ENCODE measurements around the gene MAGI2.

Gene MAGI2

GRCh38 chr7:78535655-78536054, 917.8 kb downstream of the MAGI2 start:
- H3K27me3 ChIP-seq (ENCODE audit: control insufficient read depth in 3 of 3, insufficient read depth in 3 of 3, low read depth in 1 of 3, low read length in 3 of 3): no peaks in the 10 kb centered on the region
- no peak for DNase-seq (ENCODE audit: low spot score)
- no peak overlapping the region for H4K91ac ChIP-seq (ENCODE audit: low read depth, low read length, poor library complexity)
- no peak overlapping the region for H4K8ac ChIP-seq (ENCODE audit: low read depth, low read length)
- no peak overlapping the region for H2AFZ ChIP-seq (ENCODE audit: low read length)
- H3K4me2 ChIP-seq (ENCODE audit: insufficient read depth, low read length, poor library complexity, severe bottlenecking): no peak overlapping the region
- no peak overlapping the region for H3K4me3 ChIP-seq (ENCODE audit: low read length in 2 of 2)
- H2BK5ac ChIP-seq (ENCODE audit: low read length): no peak overlapping the region
- no peaks in the 10 kb centered on the region for H3K36me3 ChIP-seq (replicated peaks in 1 of 2; ENCODE audit: control insufficient read depth in 2 of 2, insufficient read depth in 2 of 2, low read length in 2 of 2)
- no peak overlapping the region for H2BK15ac ChIP-seq (ENCODE audit: low read length)
- no peak overlapping the region for H3K18ac ChIP-seq (ENCODE audit: low read length)
- H3K23ac ChIP-seq (ENCODE audit: low read depth, low read length, poor library complexity): no peak overlapping the region
- H3K9ac ChIP-seq (ENCODE audit: low read depth, low read length, poor library complexity): no peak overlapping the region
- H3K4me1 ChIP-seq (ENCODE audit: control insufficient read depth in 2 of 2, insufficient read depth in 1 of 2, low read depth in 1 of 2, low read length in 2 of 2): no peaks in the 10 kb centered on the region
- no peak overlapping the region for H2AK5ac ChIP-seq (ENCODE audit: low read depth, low read length)
- peaks cover 0 to 6% of the 10 kb centered on the region in 2 donors for H3K9me3 ChIP-seq (replicated peaks in 1 of 2; ENCODE audit: control insufficient read depth in 2 of 2, insufficient read depth in 1 of 2, low read depth in 1 of 2, low read length in 2 of 2)
- H3K27ac ChIP-seq (replicated peaks; ENCODE audit: low read length): no peak overlapping the region
- H3K14ac ChIP-seq (ENCODE audit: low read length): no peak overlapping the region
- no peak overlapping the region for H3K4ac ChIP-seq (ENCODE audit: low read length)
- H3K79me1 ChIP-seq (ENCODE audit: low read depth, low read length): no peaks in the 10 kb centered on the region
- H2BK12ac ChIP-seq (ENCODE audit: low read length): no peak overlapping the region
- H2BK120ac ChIP-seq (ENCODE audit: low read depth, low read length): no peak overlapping the region
- no CpG with 5 or more reads among the region's 7 CpGs for WGBS, 2 donors (ENCODE audit: extremely low coverage in 2 of 2, insufficient read length in 2 of 2, insufficient replicate concordance in 1 of 2)

GRCh38 chr7:78530351-78530750, 923.1 kb downstream of the MAGI2 start:
- no peak overlapping the region for H2BK15ac ChIP-seq (ENCODE audit: low read length)
- H3K23ac ChIP-seq (ENCODE audit: low read depth, low read length, poor library complexity): no peak overlapping the region
- no peak overlapping the region for H4K8ac ChIP-seq (ENCODE audit: low read depth, low read length)
- H3K79me1 ChIP-seq (ENCODE audit: low read depth, low read length): no peaks in the 10 kb centered on the region
- peaks cover 0 to 3% of the 10 kb centered on the region in 2 donors for H3K4me1 ChIP-seq (ENCODE audit: control insufficient read depth in 2 of 2, insufficient read depth in 1 of 2, low read depth in 1 of 2, low read length in 2 of 2)
- no peak overlapping the region for H3K14ac ChIP-seq (ENCODE audit: low read length)
- H2AK5ac ChIP-seq (ENCODE audit: low read depth, low read length): no peak overlapping the region
- no peak overlapping the region for H4K91ac ChIP-seq (ENCODE audit: low read depth, low read length, poor library complexity)
- H3K36me3 ChIP-seq (replicated peaks in 1 of 2; ENCODE audit: control insufficient read depth in 2 of 2, insufficient read depth in 2 of 2, low read length in 2 of 2): no peaks in the 10 kb centered on the region
- H3K9ac ChIP-seq (ENCODE audit: low read depth, low read length, poor library complexity): no peak overlapping the region
- H3K9me3 ChIP-seq (replicated peaks in 1 of 2; ENCODE audit: control insufficient read depth in 2 of 2, insufficient read depth in 1 of 2, low read depth in 1 of 2, low read length in 2 of 2): no peaks in the 10 kb centered on the region
- no peak overlapping the region for H3K4ac ChIP-seq (ENCODE audit: low read length)
- DNase-seq (ENCODE audit: low spot score): no peak
- no peak overlapping the region for H3K27ac ChIP-seq (replicated peaks; ENCODE audit: low read length)
- H2BK5ac ChIP-seq (ENCODE audit: low read length): no peak overlapping the region
- H3K18ac ChIP-seq (ENCODE audit: low read length): no peak overlapping the region
- no CpG with 5 or more reads among the region's 4 CpGs for WGBS, 2 donors (ENCODE audit: extremely low coverage in 2 of 2, insufficient read length in 2 of 2, insufficient replicate concordance in 1 of 2)
- H3K4me3 ChIP-seq (ENCODE audit: low read length in 2 of 2): no peak overlapping the region
- no peak overlapping the region for H3K4me2 ChIP-seq (ENCODE audit: insufficient read depth, low read length, poor library complexity, severe bottlenecking)
- no peak overlapping the region for H2AFZ ChIP-seq (ENCODE audit: low read length)
- no peaks in the 10 kb centered on the region for H3K27me3 ChIP-seq (ENCODE audit: control insufficient read depth in 3 of 3, insufficient read depth in 3 of 3, low read depth in 1 of 3, low read length in 3 of 3)
- no peak overlapping the region for H2BK12ac ChIP-seq (ENCODE audit: low read length)
- H2BK120ac ChIP-seq (ENCODE audit: low read depth, low read length): no peak overlapping the region

GRCh38 chr7:78529392-78529791, 924.1 kb downstream of the MAGI2 start:
- no peaks in the 10 kb centered on the region for H3K9me3 ChIP-seq (replicated peaks in 1 of 2; ENCODE audit: control insufficient read depth in 2 of 2, insufficient read depth in 1 of 2, low read depth in 1 of 2, low read length in 2 of 2)

GRCh38 chr7:78528964-78529363, 924.5 kb downstream of the MAGI2 start:
- Histone ChIP-seq H2AK5ac (ENCODE audit: low read depth, low read length) (no peak overlapping the region), H3K4ac (ENCODE audit: low read length) (no peak overlapping the region)
- no peak for DNase-seq (ENCODE audit: low spot score)

More at GRCh38 chr7:78529392-78529791, 924.1 kb downstream of the MAGI2 start:
- H3K14ac ChIP-seq (ENCODE audit: low read length): no peak overlapping the region
- no peak overlapping the region for H3K4me3 ChIP-seq (ENCODE audit: low read length in 2 of 2)
- H2AK5ac ChIP-seq (ENCODE audit: low read depth, low read length): no peak overlapping the region
- H3K27ac ChIP-seq (replicated peaks; ENCODE audit: low read length): no peak overlapping the region
- no peak for DNase-seq (ENCODE audit: low spot score)
- no peak overlapping the region for H4K8ac ChIP-seq (ENCODE audit: low read depth, low read length)
- H3K4me1 ChIP-seq (ENCODE audit: control insufficient read depth in 2 of 2, insufficient read depth in 1 of 2, low read depth in 1 of 2, low read length in 2 of 2): peaks cover 0 to 3% of the 10 kb centered on the region in 2 donors
- H3K79me1 ChIP-seq (ENCODE audit: low read depth, low read length): no peaks in the 10 kb centered on the region
- no peak overlapping the region for H2AFZ ChIP-seq (ENCODE audit: low read length)
- H3K4me2 ChIP-seq (ENCODE audit: insufficient read depth, low read length, poor library complexity, severe bottlenecking): no peak overlapping the region
- no peak overlapping the region for H2BK15ac ChIP-seq (ENCODE audit: low read length)
- H4K91ac ChIP-seq (ENCODE audit: low read depth, low read length, poor library complexity): no peak overlapping the region
- no peak overlapping the region for H3K4ac ChIP-seq (ENCODE audit: low read length)
- no peak overlapping the region for H3K23ac ChIP-seq (ENCODE audit: low read depth, low read length, poor library complexity)
- no peak overlapping the region for H3K9ac ChIP-seq (ENCODE audit: low read depth, low read length, poor library complexity)
- no peak overlapping the region for H3K18ac ChIP-seq (ENCODE audit: low read length)
- H3K36me3 ChIP-seq (replicated peaks in 1 of 2; ENCODE audit: control insufficient read depth in 2 of 2, insufficient read depth in 2 of 2, low read length in 2 of 2): no peaks in the 10 kb centered on the region
- H2BK12ac ChIP-seq (ENCODE audit: low read length): no peak overlapping the region
- H2BK5ac ChIP-seq (ENCODE audit: low read length): no peak overlapping the region
- H2BK120ac ChIP-seq (ENCODE audit: low read depth, low read length): no peak overlapping the region
- no CpG with 5 or more reads among the region's 3 CpGs for WGBS, 2 donors (ENCODE audit: extremely low coverage in 2 of 2, insufficient read length in 2 of 2, insufficient replicate concordance in 1 of 2)
- no peaks in the 10 kb centered on the region for H3K27me3 ChIP-seq (ENCODE audit: control insufficient read depth in 3 of 3, insufficient read depth in 3 of 3, low read depth in 1 of 3, low read length in 3 of 3)

More at GRCh38 chr7:78528964-78529363, 924.5 kb downstream of the MAGI2 start:
- H3K36me3 ChIP-seq (replicated peaks in 1 of 2; ENCODE audit: control insufficient read depth in 2 of 2, insufficient read depth in 2 of 2, low read length in 2 of 2): no peaks in the 10 kb centered on the region
- H2BK5ac ChIP-seq (ENCODE audit: low read length): no peak overlapping the region
- H2BK12ac ChIP-seq (ENCODE audit: low read length): no peak overlapping the region
- H3K4me1 ChIP-seq (ENCODE audit: control insufficient read depth in 2 of 2, insufficient read depth in 1 of 2, low read depth in 1 of 2, low read length in 2 of 2): peaks cover 0 to 3% of the 10 kb centered on the region in 2 donors
- H4K8ac ChIP-seq (ENCODE audit: low read depth, low read length): no peak overlapping the region
- no peak overlapping the region for H2BK15ac ChIP-seq (ENCODE audit: low read length)
- no peak overlapping the region for H3K18ac ChIP-seq (ENCODE audit: low read length)
- no peak overlapping the region for H4K91ac ChIP-seq (ENCODE audit: low read depth, low read length, poor library complexity)
- H3K27me3 ChIP-seq (ENCODE audit: control insufficient read depth in 3 of 3, insufficient read depth in 3 of 3, low read depth in 1 of 3, low read length in 3 of 3): no peaks in the 10 kb centered on the region
- H3K14ac ChIP-seq (ENCODE audit: low read length): no peak overlapping the region
- no peak overlapping the region for H3K27ac ChIP-seq (replicated peaks; ENCODE audit: low read length)
- no peak overlapping the region for H2AFZ ChIP-seq (ENCODE audit: low read length)
- no peaks in the 10 kb centered on the region for H3K79me1 ChIP-seq (ENCODE audit: low read depth, low read length)
- WGBS, 2 donors (ENCODE audit: extremely low coverage in 2 of 2, insufficient read length in 2 of 2, insufficient replicate concordance in 1 of 2): no CpG with 5 or more reads among the region's 3 CpGs
- H3K4me3 ChIP-seq (ENCODE audit: low read length in 2 of 2): no peak overlapping the region
- H3K9me3 ChIP-seq (replicated peaks in 1 of 2; ENCODE audit: control insufficient read depth in 2 of 2, insufficient read depth in 1 of 2, low read depth in 1 of 2, low read length in 2 of 2): no peaks in the 10 kb centered on the region
- no peak overlapping the region for H3K23ac ChIP-seq (ENCODE audit: low read depth, low read length, poor library complexity)
- no peak overlapping the region for H2BK120ac ChIP-seq (ENCODE audit: low read depth, low read length)
- no peak overlapping the region for H3K9ac ChIP-seq (ENCODE audit: low read depth, low read length, poor library complexity)
- H3K4me2 ChIP-seq (ENCODE audit: insufficient read depth, low read length, poor library complexity, severe bottlenecking): no peak overlapping the region

Data from neuronal stem cell (in vitro differentiated cells).